HEK293 (cell line): ENCODE data around the gene PROSER3.

Experiments
- MEIS1 ChIP-seq: sonication (generic); formaldehyde crosslinking; IDR thresholded peaks from 2 replicates; pipeline ENCODE4 v1.8.1; 2022; ENCODE audit warnings: missing genetic modification reagents, mild to moderate bottlenecking, borderline replicate concordance
- ZBTB21 ChIP-seq: fragments of 450-650 bp; formaldehyde crosslinking; IDR thresholded peaks from 2 replicates; pipeline ENCODE4 v1.5.1; 2017; ENCODE audit warnings: missing biosample characterization, missing genetic modification characterization
- ZNF138 ChIP-seq: fragments of 450-650 bp; formaldehyde crosslinking; IDR thresholded peaks from 2 replicates; pipeline ENCODE4 v1.5.1; 2016; ENCODE audit warnings: missing biosample characterization, missing genetic modification characterization, borderline replicate concordance
- ZNF664 ChIP-seq: fragments of 450-650 bp; formaldehyde crosslinking; IDR thresholded peaks from 2 replicates; pipeline ENCODE4 v1.5.1; 2016; ENCODE audit warnings: missing biosample characterization, missing genetic modification characterization
- TF ChIP-seq, protein P1 (sequence below): fragments of 450-650 bp; formaldehyde crosslinking; IDR thresholded peaks from 2 replicates; pipeline ENCODE4 v1.5.1; 2016; ENCODE audit warnings: missing biosample characterization, missing genetic modification characterization
- TF ChIP-seq, protein P2 (sequence below): fragments of 450-650 bp; formaldehyde crosslinking; IDR thresholded peaks from 2 replicates; pipeline ENCODE4 v1.5.1; 2016; ENCODE audit warnings: missing biosample characterization, missing genetic modification characterization
- TF ChIP-seq, protein P3 (sequence below): fragments of 450-650 bp; formaldehyde crosslinking; IDR thresholded peaks from 2 replicates; pipeline ENCODE4 v1.5.1; 2016; ENCODE audit warnings: missing biosample characterization, missing genetic modification characterization

DNA sequence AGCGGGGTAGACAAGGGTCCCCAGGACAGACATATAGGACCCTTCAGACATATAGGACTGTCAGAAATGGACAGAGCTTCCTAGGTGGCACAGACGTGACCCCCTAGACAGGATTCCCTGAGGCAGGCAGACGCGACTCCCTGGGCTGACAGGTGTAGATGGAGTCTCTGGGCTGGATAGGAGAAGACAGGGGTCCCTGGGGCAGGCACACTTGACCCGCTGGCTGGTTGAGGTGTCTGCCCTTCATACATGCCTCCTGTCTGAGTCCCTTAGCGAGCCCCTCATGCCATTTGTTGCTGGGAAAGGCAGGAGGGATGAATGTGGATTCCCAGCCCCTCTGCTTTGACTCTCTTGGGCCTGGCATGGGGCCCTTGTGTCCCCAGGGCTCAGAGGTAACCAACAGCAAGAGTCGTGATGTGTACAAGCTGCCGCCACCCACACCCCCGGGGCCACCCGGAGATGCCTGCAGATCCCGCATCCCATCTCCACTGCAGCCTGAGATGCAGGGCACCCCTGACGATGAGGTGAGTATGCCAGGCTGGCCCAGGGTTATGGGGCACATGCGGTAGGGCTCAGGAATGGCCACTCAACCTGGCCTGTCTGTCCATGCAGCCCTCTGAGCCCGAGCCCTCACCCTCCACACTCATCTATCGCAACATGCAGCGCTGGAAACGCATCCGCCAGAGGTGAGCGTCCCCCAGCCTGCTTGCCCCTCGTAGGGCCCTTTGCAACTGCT lies 4.2 kb upstream of the PROSER3 start:
- TF ChIP-seq, protein P1, sequence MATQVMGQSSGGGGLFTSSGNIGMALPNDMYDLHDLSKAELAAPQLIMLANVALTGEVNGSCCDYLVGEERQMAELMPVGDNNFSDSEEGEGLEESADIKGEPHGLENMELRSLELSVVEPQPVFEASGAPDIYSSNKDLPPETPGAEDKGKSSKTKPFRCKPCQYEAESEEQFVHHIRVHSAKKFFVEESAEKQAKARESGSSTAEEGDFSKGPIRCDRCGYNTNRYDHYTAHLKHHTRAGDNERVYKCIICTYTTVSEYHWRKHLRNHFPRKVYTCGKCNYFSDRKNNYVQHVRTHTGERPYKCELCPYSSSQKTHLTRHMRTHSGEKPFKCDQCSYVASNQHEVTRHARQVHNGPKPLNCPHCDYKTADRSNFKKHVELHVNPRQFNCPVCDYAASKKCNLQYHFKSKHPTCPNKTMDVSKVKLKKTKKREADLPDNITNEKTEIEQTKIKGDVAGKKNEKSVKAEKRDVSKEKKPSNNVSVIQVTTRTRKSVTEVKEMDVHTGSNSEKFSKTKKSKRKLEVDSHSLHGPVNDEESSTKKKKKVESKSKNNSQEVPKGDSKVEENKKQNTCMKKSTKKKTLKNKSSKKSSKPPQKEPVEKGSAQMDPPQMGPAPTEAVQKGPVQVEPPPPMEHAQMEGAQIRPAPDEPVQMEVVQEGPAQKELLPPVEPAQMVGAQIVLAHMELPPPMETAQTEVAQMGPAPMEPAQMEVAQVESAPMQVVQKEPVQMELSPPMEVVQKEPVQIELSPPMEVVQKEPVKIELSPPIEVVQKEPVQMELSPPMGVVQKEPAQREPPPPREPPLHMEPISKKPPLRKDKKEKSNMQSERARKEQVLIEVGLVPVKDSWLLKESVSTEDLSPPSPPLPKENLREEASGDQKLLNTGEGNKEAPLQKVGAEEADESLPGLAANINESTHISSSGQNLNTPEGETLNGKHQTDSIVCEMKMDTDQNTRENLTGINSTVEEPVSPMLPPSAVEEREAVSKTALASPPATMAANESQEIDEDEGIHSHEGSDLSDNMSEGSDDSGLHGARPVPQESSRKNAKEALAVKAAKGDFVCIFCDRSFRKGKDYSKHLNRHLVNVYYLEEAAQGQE (tag by site-specific recombination): no peak
- no peak for TF ChIP-seq MEIS1
- TF ChIP-seq, protein P2, sequence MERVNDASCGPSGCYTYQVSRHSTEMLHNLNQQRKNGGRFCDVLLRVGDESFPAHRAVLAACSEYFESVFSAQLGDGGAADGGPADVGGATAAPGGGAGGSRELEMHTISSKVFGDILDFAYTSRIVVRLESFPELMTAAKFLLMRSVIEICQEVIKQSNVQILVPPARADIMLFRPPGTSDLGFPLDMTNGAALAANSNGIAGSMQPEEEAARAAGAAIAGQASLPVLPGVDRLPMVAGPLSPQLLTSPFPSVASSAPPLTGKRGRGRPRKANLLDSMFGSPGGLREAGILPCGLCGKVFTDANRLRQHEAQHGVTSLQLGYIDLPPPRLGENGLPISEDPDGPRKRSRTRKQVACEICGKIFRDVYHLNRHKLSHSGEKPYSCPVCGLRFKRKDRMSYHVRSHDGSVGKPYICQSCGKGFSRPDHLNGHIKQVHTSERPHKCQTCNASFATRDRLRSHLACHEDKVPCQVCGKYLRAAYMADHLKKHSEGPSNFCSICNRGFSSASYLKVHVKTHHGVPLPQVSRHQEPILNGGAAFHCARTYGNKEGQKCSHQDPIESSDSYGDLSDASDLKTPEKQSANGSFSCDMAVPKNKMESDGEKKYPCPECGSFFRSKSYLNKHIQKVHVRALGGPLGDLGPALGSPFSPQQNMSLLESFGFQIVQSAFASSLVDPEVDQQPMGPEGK (tag by site-specific recombination): no peak
- TF ChIP-seq, protein P3, sequence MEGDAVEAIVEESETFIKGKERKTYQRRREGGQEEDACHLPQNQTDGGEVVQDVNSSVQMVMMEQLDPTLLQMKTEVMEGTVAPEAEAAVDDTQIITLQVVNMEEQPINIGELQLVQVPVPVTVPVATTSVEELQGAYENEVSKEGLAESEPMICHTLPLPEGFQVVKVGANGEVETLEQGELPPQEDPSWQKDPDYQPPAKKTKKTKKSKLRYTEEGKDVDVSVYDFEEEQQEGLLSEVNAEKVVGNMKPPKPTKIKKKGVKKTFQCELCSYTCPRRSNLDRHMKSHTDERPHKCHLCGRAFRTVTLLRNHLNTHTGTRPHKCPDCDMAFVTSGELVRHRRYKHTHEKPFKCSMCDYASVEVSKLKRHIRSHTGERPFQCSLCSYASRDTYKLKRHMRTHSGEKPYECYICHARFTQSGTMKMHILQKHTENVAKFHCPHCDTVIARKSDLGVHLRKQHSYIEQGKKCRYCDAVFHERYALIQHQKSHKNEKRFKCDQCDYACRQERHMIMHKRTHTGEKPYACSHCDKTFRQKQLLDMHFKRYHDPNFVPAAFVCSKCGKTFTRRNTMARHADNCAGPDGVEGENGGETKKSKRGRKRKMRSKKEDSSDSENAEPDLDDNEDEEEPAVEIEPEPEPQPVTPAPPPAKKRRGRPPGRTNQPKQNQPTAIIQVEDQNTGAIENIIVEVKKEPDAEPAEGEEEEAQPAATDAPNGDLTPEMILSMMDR (tag by site-specific recombination): no peak
- TF ChIP-seq ZNF664 (tag by site-specific recombination): no peak
- no peak for TF ChIP-seq ZNF138 (tag by site-specific recombination)
- no peak for TF ChIP-seq ZBTB21 (tag by site-specific recombination)
